Breast epithelium (tissue), 3 donors: ENCODE measurements around the gene TIMM44.

Experiments
- CTCF ChIP-seq, 3 donors: fragments of 450-650 bp; IDR thresholded peaks; one replicate each; pipeline ENCODE4 v1.5.1; 2016 to 2017; ENCODE audit warnings: antibody characterized with exemption in 3 of 3, mild to moderate bottlenecking in 3 of 3, moderate library complexity in 3 of 3
- POLR2AphosphoS5 ChIP-seq, 3 donors: sonication (generic); formaldehyde crosslinking; IDR thresholded peaks; one replicate each; pipeline ENCODE4 v1.6.1; 2017; ENCODE audit warnings: antibody characterized with exemption in 3 of 3

DNA sequence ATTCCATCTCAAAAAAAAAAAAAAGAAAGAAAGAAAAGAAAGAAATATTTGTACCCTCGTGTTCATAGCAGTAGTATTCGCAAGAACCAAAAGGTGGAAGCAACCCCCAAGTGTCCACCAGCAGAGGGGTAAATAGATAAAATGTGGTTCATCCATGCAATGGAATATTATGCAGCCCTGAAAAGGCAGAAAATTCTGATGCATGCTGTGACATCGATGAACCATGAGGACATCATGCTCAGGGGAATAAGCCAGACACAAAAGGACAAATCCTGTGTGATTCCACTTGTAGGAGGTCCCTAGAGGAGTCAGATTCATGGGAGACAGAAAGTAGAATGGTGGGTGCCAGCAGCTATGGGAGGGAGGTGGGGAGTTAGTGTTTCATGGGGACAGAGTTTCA lies 61.6 kb downstream of the TIMM44 start:
- TF ChIP-seq CTCF (IDR thresholded peaks at IDR 0.05) (no peak), POLR2AphosphoS5 (IDR thresholded peaks at IDR 0.05) (no peak)
